GM19240 (cell line): ENCODE results near the gene WASL.
"Not testable (repeated sequence)": the region's sequence is repeated elsewhere in the genome, so short reads cannot be mapped to it uniquely, and the experiment has no call there.

Source experiments
- DNase-seq: peaks from one replicate; pipeline ENCODE4 v3.0.0; 2011; ENCODE audit warnings: low spot score; ENCODE audit not compliant: insufficient read length

Gene WASL

DNA sequence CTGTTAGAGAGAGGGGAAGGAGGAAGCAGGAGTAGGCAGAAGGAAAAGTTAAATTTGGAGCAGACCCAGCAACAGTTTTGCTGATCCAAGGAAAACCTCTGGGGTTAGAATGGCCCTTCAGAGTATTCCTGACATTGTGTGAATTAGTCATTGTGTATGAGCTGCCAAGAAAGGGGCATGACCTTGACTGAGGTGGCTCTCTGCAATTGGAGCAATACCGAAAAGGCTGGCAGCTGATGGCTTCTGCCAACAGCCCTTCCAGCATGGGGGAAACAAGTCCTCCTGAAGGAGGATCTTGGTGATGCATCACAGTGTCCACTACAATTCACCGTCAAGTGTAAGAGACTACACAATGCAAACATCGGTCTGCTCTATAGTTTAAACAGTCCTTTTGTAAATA, 20.6 kb upstream of the WASL start:
- no peak for DNase-seq

- no peak for DNase-seq
These were observed 19.7 kb upstream of the WASL start for GRCh38 chr7:123768493-123768892.

DNA sequence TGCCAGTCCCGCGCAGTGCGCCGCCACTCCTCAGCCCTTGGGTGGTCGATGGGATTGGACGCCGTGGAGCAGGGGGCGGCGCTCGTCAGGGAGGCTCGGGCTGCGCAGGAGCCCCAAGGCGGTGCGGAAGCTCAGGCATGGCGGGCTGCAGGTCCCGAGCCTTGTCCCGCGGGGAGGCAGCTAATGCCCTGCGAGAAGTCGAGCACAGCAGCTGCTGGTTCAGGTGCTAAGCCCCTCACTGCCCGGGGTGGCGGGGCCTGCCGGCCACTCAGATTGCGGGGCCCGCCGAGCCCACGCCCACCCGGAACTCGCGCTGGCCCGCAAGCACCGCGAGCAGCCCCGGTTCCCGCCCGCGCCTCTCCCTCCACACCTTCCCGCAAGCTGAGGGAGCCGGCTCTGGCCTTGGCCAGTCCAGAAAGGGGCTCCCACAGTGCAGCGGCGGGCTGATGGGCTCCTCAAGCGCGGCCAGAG, 14.4 kb upstream of the WASL start:
- no peak for DNase-seq

DNA sequence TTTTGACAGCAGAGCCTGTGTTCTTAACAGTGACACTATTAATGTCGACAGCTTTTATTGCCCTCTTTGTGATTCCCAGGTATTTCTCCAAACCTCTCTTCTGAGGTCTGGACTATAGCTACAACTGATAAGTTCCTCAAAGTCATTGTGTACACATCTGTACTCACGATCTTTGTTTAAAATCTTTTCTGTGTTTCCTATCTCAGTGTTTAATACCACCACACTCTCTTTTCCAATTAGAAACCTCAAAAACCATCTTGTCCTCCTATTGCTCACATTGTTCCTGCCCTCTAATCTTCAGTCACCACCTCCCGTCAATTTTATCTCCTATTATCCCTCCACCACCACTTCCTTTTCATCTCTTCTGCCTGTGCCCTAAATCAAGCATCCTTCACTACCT, 12.9 kb upstream of the WASL start:
- DNase-seq = no peak

DNA sequence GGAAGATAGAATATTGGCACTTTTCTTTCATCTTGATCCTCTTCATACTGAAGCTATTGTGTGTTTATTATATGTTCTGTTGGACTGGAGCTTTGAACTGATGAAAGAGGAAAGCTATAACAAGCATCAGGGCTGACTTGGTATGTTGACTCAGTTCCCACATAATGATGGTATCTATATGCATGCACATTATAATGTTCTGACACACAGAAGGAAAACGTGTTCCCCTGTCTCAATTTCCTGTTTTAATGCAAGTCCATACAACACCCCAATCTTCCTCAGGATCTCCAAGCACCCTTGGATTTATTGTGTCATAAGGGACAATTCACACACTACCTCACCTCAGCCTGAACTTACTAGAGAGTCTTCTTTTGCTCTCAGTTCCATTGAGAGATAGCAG, 8.3 kb upstream of the WASL start:
- DNase-seq = no peak

- no peak for DNase-seq
These were observed 6.5 kb upstream of the WASL start for GRCh38 chr7:123755338-123755737.

GRCh38 chr7:123754271-123754871, 5.6 kb upstream of the WASL start:
- DNase-seq = no peak

DNA sequence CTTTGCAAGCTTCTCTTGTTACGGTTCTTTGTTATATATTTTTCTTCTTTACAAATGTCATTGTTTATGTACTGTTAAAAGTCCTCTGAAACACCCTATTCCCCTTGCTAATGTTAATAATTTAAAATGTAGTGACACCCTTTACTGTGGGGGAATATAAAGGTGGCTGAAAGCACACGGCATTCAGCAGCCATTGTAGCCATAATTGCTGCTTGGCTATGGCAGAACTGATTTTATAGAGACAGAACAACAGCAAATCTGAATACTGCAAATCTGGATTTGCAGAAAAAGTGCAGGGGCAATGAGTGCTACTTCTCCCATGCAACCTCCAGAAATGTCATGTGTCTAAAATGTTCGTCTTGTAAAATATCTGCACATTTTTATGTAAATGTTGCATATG, 3.7 kb upstream of the WASL start:
- no peak for DNase-seq

DNA sequence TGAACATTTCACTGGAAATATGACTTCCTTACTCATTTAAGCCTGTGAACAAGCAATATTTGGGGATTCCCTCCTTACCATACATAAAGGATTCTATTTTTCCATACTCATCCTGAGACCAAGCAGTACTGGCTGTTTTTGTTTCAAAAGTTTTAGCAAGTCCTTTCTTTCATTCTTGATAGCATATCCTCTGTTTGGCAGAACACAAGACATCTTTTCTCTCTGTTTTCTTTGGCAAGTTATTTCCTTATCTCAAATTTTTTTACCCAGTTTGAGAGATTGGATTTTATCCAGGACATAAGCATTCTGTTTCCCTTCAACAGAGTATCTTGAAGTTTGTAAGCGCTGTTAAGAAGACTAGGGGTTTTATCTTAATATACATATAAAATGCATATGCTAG, 3.0 kb upstream of the WASL start:
- no peak for DNase-seq

GRCh38 chr7:123750389-123751230, 1.8 kb upstream of the WASL start:
- DNase-seq = no peak

- no peak for DNase-seq
These were observed 694 bp upstream of the WASL start for GRCh38 chr7:123749537-123749857.

DNA sequence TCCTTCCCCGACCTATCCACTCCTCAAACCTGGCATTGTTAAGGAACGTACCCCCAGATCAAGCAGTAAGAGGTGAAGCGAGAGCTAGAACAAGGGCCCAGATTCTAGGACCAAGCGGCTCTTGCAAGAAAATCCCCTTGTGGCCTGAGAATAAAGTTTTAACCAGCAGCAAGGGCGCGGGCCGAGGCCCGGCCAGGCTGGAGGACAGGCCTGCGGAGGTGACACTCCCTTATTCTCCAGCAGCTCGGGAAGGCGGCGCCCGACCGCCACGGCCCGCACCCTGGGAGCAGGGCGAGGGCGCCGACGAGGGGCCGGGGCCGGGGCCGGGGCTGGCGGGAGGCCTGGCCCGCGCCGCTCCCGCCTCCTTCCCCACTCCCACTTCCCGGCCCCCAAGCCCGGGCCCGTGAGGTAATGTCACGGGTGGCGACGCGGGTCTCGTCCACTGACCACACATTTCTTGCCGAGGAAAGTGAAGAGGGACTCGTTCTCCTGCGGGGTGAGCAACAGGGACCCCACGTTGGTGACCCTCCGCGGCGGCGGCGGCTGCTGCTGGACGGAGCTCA, 551 bp downstream of the WASL start:
- no peak for DNase-seq

DNA sequence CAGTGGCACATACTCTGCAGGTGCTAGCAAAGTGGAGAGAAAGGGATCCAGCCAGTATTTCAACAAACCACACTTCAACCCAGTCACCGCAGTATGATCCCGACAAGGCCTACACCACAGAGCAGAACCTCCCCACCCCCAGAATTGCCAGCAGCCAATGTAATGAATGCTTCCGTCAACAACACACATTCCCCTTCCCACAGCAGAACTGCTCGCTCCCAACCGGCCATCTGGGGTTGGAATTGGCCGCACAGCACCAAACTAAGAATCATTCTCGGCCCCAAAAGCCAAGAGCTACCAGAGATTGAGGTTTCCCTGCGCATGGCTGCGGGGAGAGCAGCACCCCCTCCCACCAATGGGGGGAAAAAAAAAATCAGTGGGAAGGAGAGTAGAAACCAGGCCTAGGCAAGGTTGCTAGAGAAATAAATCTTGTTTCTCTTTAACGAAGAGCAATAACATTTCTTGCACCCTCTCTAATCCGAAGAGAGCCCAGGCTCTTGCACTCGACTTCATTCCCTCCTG, 1.1 kb downstream of the WASL start:
- DNase-seq = no peak

GRCh38 chr7:123746931-123747488, 1.8 kb downstream of the WASL start:
- DNase-seq = no peak

DNA sequence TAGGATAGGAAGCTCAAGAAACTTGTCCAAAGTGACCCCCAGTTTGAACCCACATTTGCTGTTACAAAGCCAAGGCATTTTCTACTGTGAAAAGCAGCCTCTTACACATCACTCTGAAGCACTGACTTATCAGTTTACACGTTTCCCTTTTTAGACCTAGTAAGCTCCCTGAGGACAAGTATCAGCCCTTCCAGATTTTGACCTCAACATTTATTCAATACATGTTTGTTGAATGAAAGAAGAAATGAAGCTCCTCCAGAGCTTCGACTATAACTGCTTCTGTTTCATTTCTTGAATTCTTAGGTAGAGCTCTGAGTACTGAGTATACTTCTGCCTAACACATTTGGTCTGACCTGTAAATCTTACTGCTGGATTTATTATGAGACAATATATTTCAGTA, 2.7 kb downstream of the WASL start:
- no peak for DNase-seq

DNA sequence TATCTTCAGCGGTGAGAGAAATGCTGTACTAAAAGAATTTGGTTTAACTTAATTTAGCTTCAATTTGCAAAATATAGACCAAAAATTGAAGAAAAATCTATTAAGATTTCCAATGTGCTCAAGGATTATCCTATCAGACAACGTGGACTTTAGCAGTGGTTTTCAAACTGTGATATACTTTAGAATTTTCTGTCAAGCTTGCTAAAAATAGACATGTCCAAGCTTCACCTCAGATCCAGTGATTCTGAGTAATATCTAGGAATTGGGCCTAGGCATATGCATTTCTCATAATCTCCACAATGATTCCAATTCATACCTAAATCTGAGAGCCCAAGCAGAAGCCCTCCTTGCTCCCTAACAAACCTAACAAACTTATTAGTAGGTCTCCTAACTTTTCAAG, 3.4 kb downstream of the WASL start:
- no peak for DNase-seq

DNA sequence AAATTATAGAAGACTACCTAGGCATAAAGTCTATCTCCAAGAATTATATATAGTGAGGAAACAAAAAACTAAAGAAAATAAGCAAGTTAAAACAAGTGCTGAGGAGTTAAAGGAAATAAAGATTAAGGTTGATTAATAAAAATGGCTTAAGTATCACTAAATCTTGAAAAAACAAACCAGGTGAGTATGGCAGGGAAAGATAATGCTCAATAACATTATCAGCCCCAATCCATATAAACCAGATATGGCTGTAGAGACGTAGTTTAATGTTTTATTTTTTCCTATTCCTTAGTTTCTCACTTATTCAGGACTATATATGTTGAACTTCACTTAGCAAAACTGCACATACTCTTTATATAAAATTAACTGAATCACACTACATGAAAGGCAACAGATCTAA, 4.4 kb downstream of the WASL start:
- no peak for DNase-seq

DNA sequence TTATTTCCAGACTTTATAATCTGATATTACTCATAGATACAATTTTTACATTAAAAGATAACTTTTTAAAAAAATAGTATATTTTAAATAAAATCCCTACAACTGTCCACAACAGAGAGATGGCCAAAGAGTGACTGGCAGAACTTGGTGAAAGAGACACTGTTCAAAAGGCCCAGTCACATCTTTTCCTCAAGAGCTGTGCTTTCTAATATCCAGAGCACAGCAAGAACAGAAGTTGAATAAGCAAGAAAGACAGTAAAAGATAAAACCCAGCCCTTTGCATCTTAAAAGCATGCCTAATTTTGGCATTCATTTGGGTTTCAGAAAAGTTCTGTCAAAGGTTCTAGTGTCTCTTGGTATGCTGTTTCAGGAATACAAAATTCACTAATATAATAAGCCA, 6.9 kb downstream of the WASL start:
- DNase-seq = no peak

DNA sequence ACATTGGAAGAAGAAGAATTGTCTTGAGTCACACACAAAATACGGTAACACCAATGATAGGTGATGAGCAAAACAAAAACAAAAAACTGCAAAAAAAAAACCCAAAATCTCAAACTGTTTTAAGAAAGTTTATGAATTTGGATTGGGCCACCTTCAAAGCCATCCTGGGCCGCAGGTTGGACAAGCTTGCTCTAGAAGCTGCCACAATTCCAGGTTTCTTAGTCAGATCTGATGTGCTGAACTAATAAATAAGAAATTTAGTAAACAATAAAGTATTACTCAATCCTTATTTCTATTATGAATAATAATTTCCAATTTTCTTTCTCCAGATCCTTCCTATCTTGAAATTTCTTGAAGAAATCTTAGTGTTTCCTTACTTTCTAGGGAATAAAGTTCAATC, 10.0 kb downstream of the WASL start:
- DNase-seq = no peak

DNA sequence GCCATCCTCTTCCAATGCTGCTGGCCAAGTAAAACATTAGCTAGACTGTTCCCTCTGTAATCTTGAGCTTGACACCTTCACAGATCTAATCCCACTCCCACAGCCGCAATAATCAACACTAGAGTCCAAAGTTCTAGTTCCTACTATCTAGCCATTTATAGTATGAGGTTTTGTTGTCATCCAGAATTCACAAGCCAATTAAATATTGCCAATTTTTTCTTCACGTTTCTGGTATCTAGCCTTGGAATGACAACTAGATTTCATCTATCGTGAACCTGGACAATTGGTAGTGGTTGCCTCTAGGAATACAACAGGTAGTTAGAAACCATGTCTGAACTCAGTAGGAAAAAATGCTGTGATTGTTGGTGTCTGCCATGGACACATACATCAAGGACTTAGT, 10.4 kb downstream of the WASL start:
- DNase-seq = no peak

GRCh38 chr7:123737168-123737674, 11.6 kb downstream of the WASL start:
- not testable (repeated sequence) for DNase-seq

- no peak for DNase-seq
These were observed 13.3 kb downstream of the WASL start for GRCh38 chr7:123735539-123735938.
